HepG2 (cell line): Measurements from ENCODE around the gene SNRPF. TPM values are rescaled to one million over a fixed set of nuclear protein-coding genes. Genes with fewer than 3 reads are reported as not detected.

ENCODE experiments used
- AGO1 ChIP-seq: fragments of 200-400 bp; formaldehyde crosslinking; IDR thresholded peaks from 2 replicates; pipeline ENCODE4 v1.6.1; 2017; ENCODE audit warnings: mild to moderate bottlenecking, low read depth, low read length, moderate library complexity; ENCODE audit not compliant: poor library complexity, severe bottlenecking
- AHR ChIP-seq: IDR thresholded peaks from 2 replicates; pipeline ENCODE4 v1.6.1; 2018; ENCODE audit warnings: missing genetic modification reagents, missing compliant biosample characterization
- ARHGAP35 ChIP-seq: sonication (generic); formaldehyde crosslinking; IDR thresholded peaks from 2 replicates; pipeline ENCODE4 v1.9.0; 2022; ENCODE audit warnings: mild to moderate bottlenecking, inconsistent platforms, moderate library complexity, missing genetic modification reagents, borderline replicate concordance
- FIP1L1 ChIP-seq: fragments of 200-400 bp; formaldehyde crosslinking; IDR thresholded peaks from 2 replicates; pipeline ENCODE4 v1.6.1; 2018; ENCODE audit warnings: low read depth, mild to moderate bottlenecking, low read length, moderate library complexity, borderline replicate concordance; ENCODE audit not compliant: insufficient read depth
- FOXA3 ChIP-seq: IDR thresholded peaks from 2 replicates; pipeline ENCODE4 v1.6.1; 2016; ENCODE audit warnings: missing genetic modification reagents, missing compliant biosample characterization
- FOXP1 ChIP-seq, 2 experiments: fragments of 450-650 bp in 1 of 2; IDR thresholded peaks; 2 replicates each; pipeline ENCODE4 v1.6.1; 2017 to 2018; ENCODE audit warnings: antibody characterized with exemption in 1 of 2
- HDAC6 ChIP-seq: fragments of 200-600 bp; sonication (generic); IDR thresholded peaks from 2 replicates; pipeline ENCODE4 v1.7.0; 2017; ENCODE audit warnings: mild to moderate bottlenecking, antibody characterized with exemption, low read length, low read depth
- MEIS2 ChIP-seq: sonication (generic); formaldehyde crosslinking; IDR thresholded peaks from 2 replicates; pipeline ENCODE4 v1.9.0; 2021; ENCODE audit warnings: mild to moderate bottlenecking, missing genetic modification reagents
- PRMT3 ChIP-seq: sonication (generic); formaldehyde crosslinking; IDR thresholded peaks from 2 replicates; pipeline ENCODE4 v1.8.1; 2022; ENCODE audit warnings: low read depth, mild to moderate bottlenecking, moderate library complexity, missing genetic modification reagents, borderline replicate concordance
- RARA ChIP-seq: IDR thresholded peaks from 2 replicates; pipeline ENCODE4 v1.6.1; 2016; ENCODE audit warnings: missing genetic modification reagents, missing compliant biosample characterization
- TBX2 ChIP-seq: sonication (generic); formaldehyde crosslinking; IDR thresholded peaks from 2 replicates; pipeline ENCODE4 v1.5.0; 2020; ENCODE audit warnings: missing genetic modification reagents, mild to moderate bottlenecking, borderline replicate concordance
- ZKSCAN8 ChIP-seq: IDR thresholded peaks from 2 replicates; pipeline ENCODE4 v1.6.1; 2016; ENCODE audit warnings: borderline replicate concordance, missing genetic modification reagents, missing compliant biosample characterization
- ZNF530 ChIP-seq: sonication (generic); formaldehyde crosslinking; IDR thresholded peaks from 2 replicates; pipeline ENCODE4 v1.5.0; 2020; ENCODE audit warnings: low read depth, mild to moderate bottlenecking, missing genetic modification reagents
- ZNF549 ChIP-seq: sonication (generic); formaldehyde crosslinking; IDR thresholded peaks from 2 replicates; pipeline ENCODE4 v1.5.0; 2020; ENCODE audit warnings: missing genetic modification reagents
- ZNF562 ChIP-seq: sonication (generic); formaldehyde crosslinking; IDR thresholded peaks from 2 replicates; pipeline ENCODE4 v1.8.0; 2022; ENCODE audit warnings: missing genetic modification reagents, borderline replicate concordance
- ZNF746 ChIP-seq: sonication (generic); formaldehyde crosslinking; IDR thresholded peaks from 2 replicates; pipeline ENCODE4 v1.8.0; 2022; ENCODE audit warnings: mild to moderate bottlenecking, missing genetic modification reagents
- ZSCAN30 ChIP-seq: sonication (generic); formaldehyde crosslinking; IDR thresholded peaks from 2 replicates; pipeline ENCODE4 v1.5.0; 2020; ENCODE audit warnings: mild to moderate bottlenecking, missing genetic modification reagents
- polyA plus RNA-seq, 8 experiments: library from polyadenylated mRNA; depleted of rRNA in 3 of 8; stranded (reverse) in 7 of 8; unstranded in 1 of 8; fragments of >200 nt; fragmentation: Illumina TruSeq in 4 of 8; extraction: Trizol in 4 of 8; gene quantifications; 2 replicates each; pipeline versions ENCODE4 v1.2.1 to v1.2.3, GENCODE V29; 2011 to 2016; ENCODE audit warnings: low read depth in 4 of 8, missing spikeins in 1 of 8, mixed read lengths in 1 of 8; ENCODE audit not compliant: insufficient read depth in 1 of 8
- total RNA-seq, 5 experiments: library from RNA; depleted of rRNA; stranded (reverse); fragments of >200 nt; fragmentation: Illumina TruSeq; extraction: Trizol; gene quantifications; 2 replicates each; pipeline ENCODE4 v1.2.3, GENCODE V29; 2016; ENCODE audit warnings: low read depth in 1 of 5
- TF ChIP-seq, protein P1 (sequence below): sonication (generic); formaldehyde crosslinking; IDR thresholded peaks from 2 replicates; pipeline ENCODE4 v1.5.1; 2020; ENCODE audit warnings: mild to moderate bottlenecking, missing genetic modification reagents, borderline replicate concordance
- TF ChIP-seq, protein P2 (sequence below): sonication (generic); formaldehyde crosslinking; IDR thresholded peaks from 2 replicates; pipeline ENCODE4 v1.5.0; 2020; ENCODE audit warnings: missing genetic modification reagents
- TF ChIP-seq, protein P3 (sequence below): IDR thresholded peaks from 2 replicates; pipeline ENCODE4 v1.6.1; 2016; ENCODE audit warnings: mild to moderate bottlenecking, missing biosample characterization, missing genetic modification reagents
- TF ChIP-seq, protein P4 (sequence below): sonication (generic); formaldehyde crosslinking; IDR thresholded peaks from 2 replicates; pipeline ENCODE4 v1.4.0; 2020; ENCODE audit warnings: missing genetic modification reagents; ENCODE audit errors: not compliant biosample characterization
- TF ChIP-seq, protein P5 (sequence below): sonication (generic); formaldehyde crosslinking; IDR thresholded peaks from 2 replicates; pipeline ENCODE4 v1.5.0; 2020; ENCODE audit warnings: mild to moderate bottlenecking, missing genetic modification reagents

The SNRPF gene
- total and polyA plus RNA-seq, 2 of the 13 experiments (the other 11 are each of a cell fraction or from before 2014, with no cell fraction given): 31.7 to 77.2 TPM

DNA sequence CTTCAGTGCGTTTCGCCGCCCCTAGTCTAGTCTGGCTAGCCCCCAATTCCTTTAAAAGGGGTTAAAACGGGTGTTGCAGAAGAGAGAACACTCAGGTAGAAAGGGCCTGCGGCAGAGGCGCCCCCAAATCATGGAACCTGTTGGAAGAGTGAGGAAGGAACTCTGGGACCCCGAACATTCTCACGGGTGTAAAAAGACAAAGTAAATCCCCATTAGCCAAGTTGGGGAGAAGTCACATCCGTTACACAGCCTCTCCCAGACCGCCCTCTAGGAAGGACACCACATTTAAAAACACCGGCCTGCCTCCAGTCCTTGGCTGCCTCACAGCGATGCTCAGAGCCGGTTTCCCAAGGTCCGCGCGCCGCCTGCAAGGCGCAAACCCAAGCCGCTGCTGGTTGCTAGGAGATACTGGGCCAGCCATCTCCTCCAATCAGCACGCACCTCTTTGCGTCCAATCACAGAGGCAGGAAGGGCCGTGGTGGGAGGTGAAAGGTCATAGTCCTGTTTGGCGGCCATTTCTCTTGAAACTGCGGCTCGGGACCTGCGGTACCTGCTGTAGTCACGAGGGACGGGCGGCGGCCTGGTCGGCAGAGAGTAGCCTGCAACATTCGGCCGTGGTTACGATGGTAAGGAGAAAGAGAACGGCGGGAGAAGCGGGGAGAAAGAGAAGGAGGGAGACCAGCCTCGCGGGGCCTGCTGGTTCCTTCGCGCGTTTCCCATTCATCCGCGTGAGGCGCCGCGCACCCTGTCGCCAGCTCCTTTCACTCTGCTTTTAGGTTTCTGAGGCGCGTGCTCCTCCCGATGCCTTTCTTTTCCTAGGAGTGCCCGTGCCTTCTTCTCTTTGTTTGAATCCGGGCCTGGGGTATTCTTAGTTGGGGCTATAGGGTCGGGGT lies at the start of gene SNRPF (continued):
- TF ChIP-seq, protein P1, sequence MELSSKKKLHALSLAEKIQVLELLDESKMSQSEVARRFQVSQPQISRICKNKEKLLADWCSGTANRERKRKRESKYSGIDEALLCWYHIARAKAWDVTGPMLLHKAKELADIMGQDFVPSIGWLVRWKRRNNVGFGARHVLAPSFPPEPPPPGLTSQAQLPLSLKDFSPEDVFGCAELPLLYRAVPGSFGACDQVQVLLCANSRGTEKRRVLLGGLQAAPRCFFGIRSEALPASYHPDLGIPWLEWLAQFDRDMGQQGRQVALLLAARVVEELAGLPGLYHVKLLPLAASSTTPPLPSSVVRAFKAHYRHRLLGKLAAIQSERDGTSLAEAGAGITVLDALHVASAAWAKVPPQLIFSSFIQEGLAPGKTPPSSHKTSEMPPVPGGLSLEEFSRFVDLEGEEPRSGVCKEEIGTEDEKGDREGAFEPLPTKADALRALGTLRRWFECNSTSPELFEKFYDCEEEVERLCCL (CRISPR knock-in tag): no peak
- TF ChIP-seq MEIS2 (0 out of 2 replicates have a peak, but pooled peaks have one; percentile 46), TBX2 (CRISPR knock-in tag) (peak; percentile 62; the same call in 1 of the 2 replicates), HDAC6 (no peak), RARA (peak; percentile 66), FOXA3 (CRISPR knock-in tag) (peak; percentile 55), ZSCAN30 (CRISPR knock-in tag) (no peak), ZKSCAN8 (CRISPR knock-in tag) (no peak; the same call in 1 of the 2 replicates), ZNF530 (CRISPR knock-in tag) (no peak), ZNF549 (CRISPR knock-in tag) (no peak), AHR (CRISPR knock-in tag) (peak; percentile 79; the same call in 1 of the 2 replicates), ARHGAP35 (CRISPR knock-in tag) (peak; percentile 65; the same call in 1 of the 2 replicates), AGO1 (no peak), ZNF562 (CRISPR knock-in tag) (no peak), FOXP1 (IDR thresholded peaks at IDR 0.05) (no peak), FOXP1 (CRISPR knock-in tag; IDR thresholded peaks at IDR 0.05) (no peak), ZNF746 (CRISPR knock-in tag) (no peak), FIP1L1 (no peak), PRMT3 (CRISPR knock-in tag) (no peak)
- TF ChIP-seq, protein P2, sequence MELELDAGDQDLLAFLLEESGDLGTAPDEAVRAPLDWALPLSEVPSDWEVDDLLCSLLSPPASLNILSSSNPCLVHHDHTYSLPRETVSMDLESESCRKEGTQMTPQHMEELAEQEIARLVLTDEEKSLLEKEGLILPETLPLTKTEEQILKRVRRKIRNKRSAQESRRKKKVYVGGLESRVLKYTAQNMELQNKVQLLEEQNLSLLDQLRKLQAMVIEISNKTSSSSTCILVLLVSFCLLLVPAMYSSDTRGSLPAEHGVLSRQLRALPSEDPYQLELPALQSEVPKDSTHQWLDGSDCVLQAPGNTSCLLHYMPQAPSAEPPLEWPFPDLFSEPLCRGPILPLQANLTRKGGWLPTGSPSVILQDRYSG (CRISPR knock-in tag): 0 out of 2 replicates have a peak, but pooled peaks have one; percentile 72
- TF ChIP-seq, protein P3, sequence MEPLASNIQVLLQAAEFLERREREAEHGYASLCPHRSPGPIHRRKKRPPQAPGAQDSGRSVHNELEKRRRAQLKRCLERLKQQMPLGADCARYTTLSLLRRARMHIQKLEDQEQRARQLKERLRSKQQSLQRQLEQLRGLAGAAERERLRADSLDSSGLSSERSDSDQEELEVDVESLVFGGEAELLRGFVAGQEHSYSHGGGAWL (CRISPR knock-in tag): peak; percentile 72; the same call in 1 of the 2 replicates
- TF ChIP-seq, protein P4, sequence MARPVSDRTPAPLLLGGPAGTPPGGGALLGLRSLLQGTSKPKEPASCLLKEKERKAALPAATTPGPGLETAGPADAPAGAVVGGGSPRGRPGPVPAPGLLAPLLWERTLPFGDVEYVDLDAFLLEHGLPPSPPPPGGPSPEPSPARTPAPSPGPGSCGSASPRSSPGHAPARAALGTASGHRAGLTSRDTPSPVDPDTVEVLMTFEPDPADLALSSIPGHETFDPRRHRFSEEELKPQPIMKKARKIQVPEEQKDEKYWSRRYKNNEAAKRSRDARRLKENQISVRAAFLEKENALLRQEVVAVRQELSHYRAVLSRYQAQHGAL (CRISPR knock-in tag): peak; percentile 46
- TF ChIP-seq, protein P5, sequence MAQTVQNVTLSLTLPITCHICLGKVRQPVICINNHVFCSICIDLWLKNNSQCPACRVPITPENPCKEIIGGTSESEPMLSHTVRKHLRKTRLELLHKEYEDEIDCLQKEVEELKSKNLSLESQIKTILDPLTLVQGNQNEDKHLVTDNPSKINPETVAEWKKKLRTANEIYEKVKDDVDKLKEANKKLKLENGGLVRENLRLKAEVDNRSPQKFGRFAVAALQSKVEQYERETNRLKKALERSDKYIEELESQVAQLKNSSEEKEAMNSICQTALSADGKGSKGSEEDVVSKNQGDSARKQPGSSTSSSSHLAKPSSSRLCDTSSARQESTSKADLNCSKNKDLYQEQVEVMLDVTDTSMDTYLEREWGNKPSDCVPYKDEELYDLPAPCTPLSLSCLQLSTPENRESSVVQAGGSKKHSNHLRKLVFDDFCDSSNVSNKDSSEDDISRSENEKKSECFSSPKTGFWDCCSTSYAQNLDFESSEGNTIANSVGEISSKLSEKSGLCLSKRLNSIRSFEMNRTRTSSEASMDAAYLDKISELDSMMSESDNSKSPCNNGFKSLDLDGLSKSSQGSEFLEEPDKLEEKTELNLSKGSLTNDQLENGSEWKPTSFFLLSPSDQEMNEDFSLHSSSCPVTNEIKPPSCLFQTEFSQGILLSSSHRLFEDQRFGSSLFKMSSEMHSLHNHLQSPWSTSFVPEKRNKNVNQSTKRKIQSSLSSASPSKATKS: no peak
